ENCODE results near the gene PFKFB1. TPM values are rescaled to one million over a fixed set of nuclear protein-coding genes. Genes with fewer than 3 reads are reported as not detected.
"Not testable (repeated sequence)": the region's sequence is repeated elsewhere in the genome, so short reads cannot be mapped to it uniquely, and the experiment has no call there.

Gene PFKFB1
- total RNA-seq, 2 experiments from 2014 or later = 0.77 to 1.2 TPM

GRCh38 chrX:55006827-55007621 is 13.0 kb upstream of the PFKFB1 start:
- CTCF ChIA-PET = no interaction called here
- Mint-ChIP-seq H3K4me1 (peaks cover 27% of the 10 kb centered on the region), H3K27ac (no peak overlapping the region), H3K36me3 (peaks cover 30% of the 10 kb centered on the region), H3K27me3 (no peaks in the 10 kb centered on the region), H3K4me3 (no peak overlapping the region), H3K9me3 (ENCODE audit: low read depth) (no peaks in the 10 kb centered on the region)
- no peak for DNase-seq
- ATAC-seq = no peak

GRCh38 chrX:55005256-55005655 is 11.3 kb upstream of the PFKFB1 start:
- ATAC-seq (no peak), DNase-seq (no peak)
- Mint-ChIP-seq H3K4me3 (no peak overlapping the region), H3K9me3 (ENCODE audit: low read depth) (no peaks in the 10 kb centered on the region), H3K36me3 (peaks cover 35% of the 10 kb centered on the region), H3K27me3 (no peaks in the 10 kb centered on the region), H3K27ac (no peak overlapping the region), H3K4me1 (peaks cover 38% of the 10 kb centered on the region)
- CTCF ChIA-PET = no interaction called here

GRCh38 chrX:55004231-55004630 is 10.2 kb upstream of the PFKFB1 start:
- H3K27ac Mint-ChIP-seq = no peak overlapping the region
- ATAC-seq (no peak), DNase-seq (no peak)
- H3K4me1 Mint-ChIP-seq = peaks cover 37% of the 10 kb centered on the region
- peaks cover 34% of the 10 kb centered on the region for H3K36me3 Mint-ChIP-seq
- H3K9me3 Mint-ChIP-seq (ENCODE audit: low read depth) = no peaks in the 10 kb centered on the region
- no peak overlapping the region for H3K4me3 Mint-ChIP-seq
- CTCF ChIA-PET = no interaction called here
- no peaks in the 10 kb centered on the region for H3K27me3 Mint-ChIP-seq

- ATAC-seq = peak; percentile 97
- Mint-ChIP-seq H3K9me3 (ENCODE audit: low read depth) (no peaks in the 10 kb centered on the region), H3K4me1 (peaks cover 29% of the 10 kb centered on the region), H3K27ac (peak within 1 kb of the TSS; percentile 93), H3K36me3 (peaks cover 18% of the 10 kb centered on the region), H3K27me3 (no peaks in the 10 kb centered on the region), H3K4me3 (peak within 1 kb of the TSS; percentile 96)
- CTCF ChIA-PET = interaction anchor here (0.7 to 1.4 kb wide), 3 partner anchors 57 to 956 kb away, joined by 3 read pairs; partner anchors contain the start of gene PHF8
- peak; percentile 92 for DNase-seq
Observed at GRCh38 chrX:54999717-55000598, 6.0 kb upstream of the PFKFB1 start, which contains the start of gene APEX2. TSS of gene APEX2 (plus strand) at chrX:55000363. CDS start at chrX:55000423, 60 bp downstream.

GRCh38 chrX:54995621-54996020 is 1.6 kb upstream of the PFKFB1 start:
- Mint-ChIP-seq H3K27me3 (peaks cover 2% of the 10 kb centered on the region), H3K4me3 (no peak overlapping the region), H3K9me3 (ENCODE audit: low read depth) (no peaks in the 10 kb centered on the region), H3K27ac (no peak overlapping the region), H3K36me3 (peaks cover 2% of the 10 kb centered on the region), H3K4me1 (peaks cover 4% of the 10 kb centered on the region)
- ATAC-seq (no peak), DNase-seq (no peak)
- CTCF ChIA-PET = no interaction called here

- Mint-ChIP-seq H3K36me3 (no peaks in the 10 kb centered on the region), H3K9me3 (ENCODE audit: low read depth) (no peaks in the 10 kb centered on the region), H3K4me3 (no peak overlapping the region), H3K27ac (no peak overlapping the region), H3K27me3 (peaks cover 2% of the 10 kb centered on the region), H3K4me1 (peaks cover 4% of the 10 kb centered on the region)
- ATAC-seq = no peak
- DNase-seq = no peak
- CTCF ChIA-PET = no interaction called here
Observed at GRCh38 chrX:54994668-54995351, 822 bp upstream of the PFKFB1 start.

GRCh38 chrX:54992911-54993622 is 921 bp downstream of the PFKFB1 start:
- CTCF ChIA-PET = no interaction called here

GRCh38 chrX:54991706-54992105 is 2.3 kb downstream of the PFKFB1 start:
- H3K27me3 Mint-ChIP-seq = peaks cover 2% of the 10 kb centered on the region
- H3K4me1 Mint-ChIP-seq = no peaks in the 10 kb centered on the region
- H3K36me3 Mint-ChIP-seq = no peaks in the 10 kb centered on the region
- no peak overlapping the region for H3K4me3 Mint-ChIP-seq
- CTCF ChIA-PET = no interaction called here
- DNase-seq (no peak), ATAC-seq (no peak)
- no peak overlapping the region for H3K27ac Mint-ChIP-seq
- H3K9me3 Mint-ChIP-seq (ENCODE audit: low read depth) = no peaks in the 10 kb centered on the region

More at GRCh38 chrX:54992911-54993622, 921 bp downstream of the PFKFB1 start:
- Mint-ChIP-seq H3K9me3 (ENCODE audit: low read depth) (no peaks in the 10 kb centered on the region), H3K4me1 (no peaks in the 10 kb centered on the region), H3K36me3 (no peaks in the 10 kb centered on the region), H3K27me3 (peaks cover 2% of the 10 kb centered on the region), H3K27ac (no peak overlapping the region), H3K4me3 (no peak overlapping the region)
- DNase-seq (no peak), ATAC-seq (no peak)

- ATAC-seq, H3K4me1 Mint-ChIP-seq, CTCF ChIA-PET: not testable (repeated sequence)
Observed at GRCh38 chrX:54983306-54983705, 10.7 kb downstream of the PFKFB1 start.

GRCh38 chrX:54980334-54980733 is 13.7 kb downstream of the PFKFB1 start:
- Mint-ChIP-seq H3K4me3 (no peak overlapping the region), H3K36me3 (no peaks in the 10 kb centered on the region), H3K27ac (no peak overlapping the region), H3K4me1 (no peaks in the 10 kb centered on the region), H3K27me3 (no peaks in the 10 kb centered on the region), H3K9me3 (ENCODE audit: low read depth) (no peaks in the 10 kb centered on the region)
- ATAC-seq = no peak
- CTCF ChIA-PET = no interaction called here
- no peak for DNase-seq

More at GRCh38 chrX:54983306-54983705, 10.7 kb downstream of the PFKFB1 start:
- DNase-seq; H3K27me3 Mint-ChIP-seq; H3K4me3 Mint-ChIP-seq; H3K9me3 Mint-ChIP-seq (ENCODE audit: low read depth); H3K36me3 Mint-ChIP-seq; H3K27ac Mint-ChIP-seq: not testable (repeated sequence)

- Mint-ChIP-seq H3K27me3 (no peaks in the 10 kb centered on the region), H3K9me3 (ENCODE audit: low read depth) (no peaks in the 10 kb centered on the region), H3K4me1 (no peaks in the 10 kb centered on the region), H3K4me3 (no peak overlapping the region), H3K36me3 (no peaks in the 10 kb centered on the region), H3K27ac (no peak overlapping the region)
- no peak for ATAC-seq
- DNase-seq = no peak
- CTCF ChIA-PET = no interaction called here
Observed at GRCh38 chrX:54979432-54979831, 14.6 kb downstream of the PFKFB1 start.

GRCh38 chrX:54978448-54978847 is 15.5 kb downstream of the PFKFB1 start:
- Mint-ChIP-seq H3K27me3 (no peaks in the 10 kb centered on the region), H3K9me3 (ENCODE audit: low read depth) (no peaks in the 10 kb centered on the region), H3K4me1 (no peaks in the 10 kb centered on the region), H3K4me3 (no peak overlapping the region), H3K27ac (no peak overlapping the region), H3K36me3 (no peaks in the 10 kb centered on the region)
- no peak for ATAC-seq
- CTCF ChIA-PET = no interaction called here
- DNase-seq = no peak

- no peak overlapping the region for H3K27ac Mint-ChIP-seq
Observed at GRCh38 chrX:54977387-54977786, 16.6 kb downstream of the PFKFB1 start.

More at GRCh38 chrX:54977387-54977786, 16.6 kb downstream of the PFKFB1 start:
- no peaks in the 10 kb centered on the region for H3K9me3 Mint-ChIP-seq (ENCODE audit: low read depth)
- no peaks in the 10 kb centered on the region for H3K27me3 Mint-ChIP-seq
- H3K4me3 Mint-ChIP-seq = no peak overlapping the region
- DNase-seq (no peak), ATAC-seq (no peak)
- H3K4me1 Mint-ChIP-seq = no peaks in the 10 kb centered on the region
- CTCF ChIA-PET = no interaction called here
- no peaks in the 10 kb centered on the region for H3K36me3 Mint-ChIP-seq
